Loucy (cell line): ENCODE measurements around the gene TOPBP1.

Experiments used
- CTCF ChIP-seq: fragments of 200-600 bp; sonication (generic); conservative IDR thresholded peaks from 2 replicates; pipeline ENCODE4 v1.5.1; 2014; ENCODE audit warnings: mild to moderate bottlenecking, antibody characterized with exemption, low read length
- EZH2phosphoT487 ChIP-seq: fragments of 200-600 bp; IDR thresholded peaks from 2 replicates; pipeline ENCODE4 v1.6.1; 2018; ENCODE audit warnings: antibody characterized with exemption, mild to moderate bottlenecking, moderate library complexity, borderline replicate concordance

- TF ChIP-seq CTCF (no peak), EZH2phosphoT487 (no peak)
These were observed 20.5 kb downstream of the TOPBP1 start for GRCh38 chr3:133641254-133641653.
